Measurements from ENCODE around the gene OTULINL.

OTULINL gene

DNA sequence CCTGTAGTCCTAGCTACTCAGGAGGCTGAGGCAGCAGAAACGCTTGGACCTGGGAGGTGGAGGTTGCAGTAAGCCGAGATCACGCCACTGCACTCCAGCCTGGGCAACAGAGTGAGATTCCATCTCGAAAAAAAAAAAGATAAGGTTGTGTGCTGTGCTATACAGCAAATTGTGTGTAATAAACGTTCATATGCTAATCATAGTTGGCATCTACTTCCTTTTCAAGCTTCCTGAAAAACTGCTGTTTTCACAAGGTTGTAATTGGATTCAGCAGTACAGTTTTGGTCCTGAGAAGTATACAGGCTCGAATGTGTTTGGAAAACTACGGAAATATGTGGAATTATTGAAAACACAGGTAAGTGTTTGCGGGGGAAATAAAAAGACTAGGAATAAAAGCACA, 25.5 kb downstream of the OTULINL start:
- DNase-seq, result no peak
- no peak overlapping the region for H2BK5ac ChIP-seq (ENCODE audit: low read depth, low read length, poor library complexity)
- no peak overlapping the region for H4K91ac ChIP-seq (ENCODE audit: low read depth, low read length)
- peaks cover 4% of the 10 kb centered on the region for H3K9me3 ChIP-seq (ENCODE audit: insufficient read depth, low read depth, low read length)
- H3K4me1 ChIP-seq (ENCODE audit: control insufficient read depth in 1 of 2, insufficient read depth in 2 of 2, low read length in 2 of 2), result no peaks in the 10 kb centered on the region
- WGBS (ENCODE audit: extremely low coverage, insufficient coverage, insufficient read length), result no CpG with 5 or more reads among the region's 8 CpGs
- H3K36me3 ChIP-seq (ENCODE audit: control insufficient read depth in 1 of 2, insufficient read depth in 2 of 2, low read length in 2 of 2), result no peaks in the 10 kb centered on the region
- H3K9ac ChIP-seq (ENCODE audit: low read length), result no peak overlapping the region
- H3K27me3 ChIP-seq (ENCODE audit: insufficient read depth, low read length), result no peaks in the 10 kb centered on the region
- no peak overlapping the region for H2AK5ac ChIP-seq (ENCODE audit: low read length)
- no peak overlapping the region for H3K4me2 ChIP-seq (ENCODE audit: low read length)
- H3K14ac ChIP-seq (ENCODE audit: low read length), result no peak overlapping the region
- H2BK12ac ChIP-seq (ENCODE audit: low read length), result no peak overlapping the region
- H2BK120ac ChIP-seq (ENCODE audit: insufficient read depth, low read length, poor library complexity), result no peak overlapping the region
- no peak overlapping the region for H4K8ac ChIP-seq (ENCODE audit: low read depth, low read length)
- H3K4ac ChIP-seq (ENCODE audit: low read depth, low read length), result no peak overlapping the region
- no peaks in the 10 kb centered on the region for H3K79me2 ChIP-seq (ENCODE audit: control insufficient read depth, insufficient read depth, low read length, poor library complexity)
- H3K27ac ChIP-seq (ENCODE audit: low read depth, low read length), result no peak overlapping the region
- H4K12ac ChIP-seq (ENCODE audit: low read depth, low read length), result no peak overlapping the region
- H3K18ac ChIP-seq (ENCODE audit: low read length), result no peak overlapping the region
- H3K79me1 ChIP-seq (ENCODE audit: low read length), result no peaks in the 10 kb centered on the region
- no peak overlapping the region for H3K4me3 ChIP-seq (ENCODE audit: low read depth, low read length)
- H2AFZ ChIP-seq (ENCODE audit: insufficient read depth, low read length, poor library complexity), result no peak overlapping the region
- H3K23ac ChIP-seq (ENCODE audit: low read length), result no peak overlapping the region

DNA sequence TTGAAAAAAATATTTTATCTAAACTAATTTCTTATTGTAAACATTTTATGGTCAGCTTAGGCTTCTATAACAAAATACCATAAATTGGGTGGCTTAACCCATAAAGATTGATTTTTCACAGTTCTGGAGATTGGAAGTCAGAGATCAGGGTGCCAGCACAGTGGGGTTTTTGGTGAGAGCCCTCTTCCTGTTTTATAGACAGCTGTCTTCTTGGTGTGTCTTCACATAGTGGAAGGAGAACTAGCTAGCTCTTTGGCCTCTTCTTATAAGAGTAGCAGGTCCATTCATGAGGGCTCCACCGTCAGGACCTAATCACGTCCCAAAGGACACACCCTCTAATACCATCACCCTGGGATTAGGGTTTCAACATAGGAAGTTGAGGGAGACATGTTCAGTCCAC, 26.6 kb downstream of the OTULINL start:
- Histone ChIP-seq H4K12ac (ENCODE audit: low read depth, low read length) (no peak overlapping the region), H3K27me3 (ENCODE audit: insufficient read depth, low read length) (no peaks in the 10 kb centered on the region), H2AK5ac (ENCODE audit: low read length) (no peak overlapping the region), H2BK12ac (ENCODE audit: low read length) (no peak overlapping the region), H3K27ac (ENCODE audit: low read depth, low read length) (no peak overlapping the region), H3K9me3 (ENCODE audit: insufficient read depth, low read depth, low read length) (peaks cover 4% of the 10 kb centered on the region), H3K14ac (ENCODE audit: low read length) (no peak overlapping the region), H3K18ac (ENCODE audit: low read length) (no peak overlapping the region), H2BK120ac (ENCODE audit: insufficient read depth, low read length, poor library complexity) (no peak overlapping the region), H3K79me1 (ENCODE audit: low read length) (no peaks in the 10 kb centered on the region), H3K9ac (ENCODE audit: low read length) (no peak overlapping the region), H3K23ac (ENCODE audit: low read length) (no peak overlapping the region), H3K36me3 (ENCODE audit: control insufficient read depth in 1 of 2, insufficient read depth in 2 of 2, low read length in 2 of 2) (no peaks in the 10 kb centered on the region), H3K4me1 (ENCODE audit: control insufficient read depth in 1 of 2, insufficient read depth in 2 of 2, low read length in 2 of 2) (no peaks in the 10 kb centered on the region), H2BK5ac (ENCODE audit: low read depth, low read length, poor library complexity) (no peak overlapping the region), H3K4me3 (ENCODE audit: low read depth, low read length) (no peak overlapping the region), H2AFZ (ENCODE audit: insufficient read depth, low read length, poor library complexity) (no peak overlapping the region), H3K4me2 (ENCODE audit: low read length) (no peak overlapping the region), H4K8ac (ENCODE audit: low read depth, low read length) (no peak overlapping the region), H4K91ac (ENCODE audit: low read depth, low read length) (no peak overlapping the region), H3K4ac (ENCODE audit: low read depth, low read length) (no peak overlapping the region), H3K79me2 (ENCODE audit: control insufficient read depth, insufficient read depth, low read length, poor library complexity) (no peaks in the 10 kb centered on the region)
- no CpG with 5 or more reads among the region's 2 CpGs for WGBS (ENCODE audit: extremely low coverage, insufficient coverage, insufficient read length)
- DNase-seq, result no peak

DNA sequence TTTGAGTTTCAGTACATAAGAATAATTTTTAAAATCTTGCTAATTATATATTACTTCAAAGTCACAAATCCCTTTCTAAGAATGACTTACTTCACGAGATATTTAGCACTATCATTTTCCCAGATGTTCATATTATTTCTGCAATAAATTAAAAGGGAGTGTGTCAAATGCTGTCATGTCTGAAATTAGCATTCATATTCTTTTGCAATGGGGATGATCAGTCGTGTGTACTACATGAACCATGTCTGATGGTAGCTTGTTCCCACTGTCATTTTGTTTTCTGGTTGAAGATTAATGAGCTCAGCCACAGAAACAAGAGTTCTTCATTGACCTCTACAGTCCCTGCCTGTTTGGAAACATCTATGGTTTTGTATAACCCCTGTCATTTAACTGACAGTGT, 30.1 kb downstream of the OTULINL start:
- Histone ChIP-seq H3K4me3 (ENCODE audit: low read depth, low read length) (no peak overlapping the region), H3K36me3 (ENCODE audit: control insufficient read depth in 1 of 2, insufficient read depth in 2 of 2, low read length in 2 of 2) (no peaks in the 10 kb centered on the region), H3K27ac (ENCODE audit: low read depth, low read length) (no peak overlapping the region), H3K4me1 (ENCODE audit: control insufficient read depth in 1 of 2, insufficient read depth in 2 of 2, low read length in 2 of 2) (no peaks in the 10 kb centered on the region), H4K91ac (ENCODE audit: low read depth, low read length) (no peak overlapping the region), H3K4me2 (ENCODE audit: low read length) (no peak overlapping the region), H3K79me2 (ENCODE audit: control insufficient read depth, insufficient read depth, low read length, poor library complexity) (no peaks in the 10 kb centered on the region), H3K27me3 (ENCODE audit: insufficient read depth, low read length) (no peaks in the 10 kb centered on the region), H3K14ac (ENCODE audit: low read length) (no peak overlapping the region), H4K8ac (ENCODE audit: low read depth, low read length) (no peak overlapping the region), H2AFZ (ENCODE audit: insufficient read depth, low read length, poor library complexity) (no peak overlapping the region), H3K4ac (ENCODE audit: low read depth, low read length) (no peak overlapping the region), H3K79me1 (ENCODE audit: low read length) (no peaks in the 10 kb centered on the region), H3K9me3 (ENCODE audit: insufficient read depth, low read depth, low read length) (no peaks in the 10 kb centered on the region), H3K18ac (ENCODE audit: low read length) (no peak overlapping the region), H2BK120ac (ENCODE audit: insufficient read depth, low read length, poor library complexity) (no peak overlapping the region), H2AK5ac (ENCODE audit: low read length) (no peak overlapping the region), H4K12ac (ENCODE audit: low read depth, low read length) (no peak overlapping the region), H2BK5ac (ENCODE audit: low read depth, low read length, poor library complexity) (no peak overlapping the region), H2BK12ac (ENCODE audit: low read length) (no peak overlapping the region), H3K9ac (ENCODE audit: low read length) (no peak overlapping the region), H3K23ac (ENCODE audit: low read length) (no peak overlapping the region)
- no CpG with 5 or more reads among the region's 2 CpGs for whole genome bisulfite sequencing (ENCODE audit: extremely low coverage, insufficient coverage, insufficient read length)
- no peak for DNase-seq

- WGBS (ENCODE audit: extremely low coverage, insufficient coverage, insufficient read length), result no CpG with 5 or more reads among the region's 5 CpGs
- Histone ChIP-seq H2BK12ac (ENCODE audit: low read length) (no peak overlapping the region), H2AFZ (ENCODE audit: insufficient read depth, low read length, poor library complexity) (no peak overlapping the region), H3K4ac (ENCODE audit: low read depth, low read length) (no peak overlapping the region), H4K91ac (ENCODE audit: low read depth, low read length) (no peak overlapping the region), H3K9ac (ENCODE audit: low read length) (peak overlapping the region; percentile 24), H2BK5ac (ENCODE audit: low read depth, low read length, poor library complexity) (no peak overlapping the region), H3K4me2 (ENCODE audit: low read length) (no peak overlapping the region), H3K79me1 (ENCODE audit: low read length) (no peaks in the 10 kb centered on the region), H4K12ac (ENCODE audit: low read depth, low read length) (no peak overlapping the region), H3K79me2 (ENCODE audit: control insufficient read depth, insufficient read depth, low read length, poor library complexity) (no peaks in the 10 kb centered on the region), H3K23ac (ENCODE audit: low read length) (no peak overlapping the region), H2AK5ac (ENCODE audit: low read length) (no peak overlapping the region), H3K4me3 (ENCODE audit: low read depth, low read length) (no peak overlapping the region), H3K27ac (ENCODE audit: low read depth, low read length) (no peak overlapping the region), H3K18ac (ENCODE audit: low read length) (no peak overlapping the region), H3K27me3 (ENCODE audit: insufficient read depth, low read length) (no peaks in the 10 kb centered on the region), H3K36me3 (ENCODE audit: control insufficient read depth in 1 of 2, insufficient read depth in 2 of 2, low read length in 2 of 2) (no peaks in the 10 kb centered on the region), H3K9me3 (ENCODE audit: insufficient read depth, low read depth, low read length) (no peaks in the 10 kb centered on the region), H2BK120ac (ENCODE audit: insufficient read depth, low read length, poor library complexity) (no peak overlapping the region), H4K8ac (ENCODE audit: low read depth, low read length) (no peak overlapping the region), H3K14ac (ENCODE audit: low read length) (no peak overlapping the region), H3K4me1 (ENCODE audit: control insufficient read depth in 1 of 2, insufficient read depth in 2 of 2, low read length in 2 of 2) (no peaks in the 10 kb centered on the region)
- no peak for DNase-seq
Measured at GRCh38 chr5:14614490-14614889, 32.9 kb downstream of the OTULINL start.

Data from trophoblast cell (in vitro differentiated cells and primary cell).